Liver (tissue), 3 donors: Measurements from ENCODE around the gene IRF2BP2.

Experiments
- ATF3 ChIP-seq: IDR thresholded peaks from 2 replicates; pipeline ENCODE4 v1.6.1; 2016; ENCODE audit warnings: antibody characterized with exemption
- EGR1 ChIP-seq, 2 donors: IDR thresholded peaks; 2 replicates each; pipeline ENCODE4 v1.6.1; 2016 to 2018; ENCODE audit warnings: antibody characterized with exemption in 2 of 2, low read depth in 2 of 2
- FOXA1 ChIP-seq: IDR thresholded peaks from 2 replicates; pipeline ENCODE4 v1.6.1; 2016; ENCODE audit warnings: antibody characterized with exemption
- GABPA ChIP-seq, 2 donors: IDR thresholded peaks in 1 of 2; conservative IDR thresholded peaks in 1 of 2; 2 replicates each; pipeline ENCODE4 v1.6.1; 2016; ENCODE audit warnings: antibody characterized with exemption in 2 of 2, mild to moderate bottlenecking in 1 of 2, moderate library complexity in 1 of 2
- HNF4G ChIP-seq: IDR thresholded peaks from 2 replicates; pipeline ENCODE4 v1.6.1; 2016; ENCODE audit warnings: antibody characterized with exemption
- NR2F2 ChIP-seq: IDR thresholded peaks from 2 replicates; pipeline ENCODE4 v1.6.1; 2016; ENCODE audit warnings: antibody characterized with exemption
- RAD21 ChIP-seq, 2 donors: IDR thresholded peaks; 2 replicates each; pipeline ENCODE4 v1.6.1; 2016; ENCODE audit warnings: antibody characterized with exemption in 2 of 2, mild to moderate bottlenecking in 2 of 2
- SP1 ChIP-seq: IDR thresholded peaks from 2 replicates; pipeline ENCODE4 v1.6.1; 2018; ENCODE audit warnings: antibody characterized with exemption, mild to moderate bottlenecking
- TAF1 ChIP-seq: conservative IDR thresholded peaks from 2 replicates; pipeline ENCODE4 v1.6.1; 2016; ENCODE audit warnings: antibody characterized with exemption, mild to moderate bottlenecking
- YY1 ChIP-seq: IDR thresholded peaks from 2 replicates; pipeline ENCODE4 v1.6.1; 2016; ENCODE audit warnings: antibody characterized with exemption, mild to moderate bottlenecking
- ZBTB33 ChIP-seq: IDR thresholded peaks from 2 replicates; pipeline ENCODE4 v1.6.1; 2016; ENCODE audit warnings: antibody characterized with exemption
- TF ChIP-seq, protein P1 (sequence below): fragments of 150-350 bp; IDR thresholded peaks from 2 replicates; pipeline ENCODE4 v1.5.1; 2017; ENCODE audit warnings: improper control_type of control experiment, low read depth, low read length; ENCODE audit not compliant: missing input control
- TF ChIP-seq, protein P2 (sequence below): IDR thresholded peaks from 2 replicates; pipeline ENCODE4 v1.6.1; 2016; ENCODE audit warnings: antibody characterized with exemption
- TF ChIP-seq, protein P3 (sequence below): IDR thresholded peaks from 2 replicates; pipeline ENCODE4 v1.6.1; 2016; ENCODE audit warnings: antibody characterized with exemption, mild to moderate bottlenecking
- donor health status: healthy.
- donor health status: healthy.

DNA sequence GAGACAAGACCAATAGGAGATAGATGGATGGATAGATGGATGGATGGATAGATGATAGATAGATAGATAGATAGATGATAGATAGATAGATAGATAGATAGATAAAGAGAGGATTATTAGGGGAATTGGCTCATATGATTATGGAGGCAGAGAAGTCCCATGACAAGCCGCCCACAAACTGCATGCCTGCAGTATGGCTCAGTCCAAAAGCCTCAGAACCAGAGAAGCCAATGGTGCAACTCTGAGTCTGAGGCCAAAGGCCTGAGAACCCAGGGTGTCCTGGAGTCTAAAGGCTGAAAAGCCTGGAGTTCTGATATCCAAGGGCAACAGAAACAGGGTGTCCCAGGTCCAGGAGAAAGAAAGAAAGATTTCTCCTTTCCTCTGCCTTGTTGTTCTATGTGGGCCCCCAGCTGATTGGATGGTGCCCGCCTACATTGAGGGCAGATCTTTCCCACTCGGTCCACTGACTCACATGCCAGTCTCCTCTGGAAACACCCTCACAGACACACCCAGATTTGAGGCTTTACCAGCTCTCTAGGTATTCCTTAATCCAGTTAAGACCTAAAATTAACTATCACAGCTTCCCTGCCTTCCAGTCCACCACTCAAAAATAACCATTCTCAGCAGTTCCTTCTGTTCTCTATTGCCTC, 39.6 kb upstream of the IRF2BP2 start:
- TF ChIP-seq, protein P1, sequence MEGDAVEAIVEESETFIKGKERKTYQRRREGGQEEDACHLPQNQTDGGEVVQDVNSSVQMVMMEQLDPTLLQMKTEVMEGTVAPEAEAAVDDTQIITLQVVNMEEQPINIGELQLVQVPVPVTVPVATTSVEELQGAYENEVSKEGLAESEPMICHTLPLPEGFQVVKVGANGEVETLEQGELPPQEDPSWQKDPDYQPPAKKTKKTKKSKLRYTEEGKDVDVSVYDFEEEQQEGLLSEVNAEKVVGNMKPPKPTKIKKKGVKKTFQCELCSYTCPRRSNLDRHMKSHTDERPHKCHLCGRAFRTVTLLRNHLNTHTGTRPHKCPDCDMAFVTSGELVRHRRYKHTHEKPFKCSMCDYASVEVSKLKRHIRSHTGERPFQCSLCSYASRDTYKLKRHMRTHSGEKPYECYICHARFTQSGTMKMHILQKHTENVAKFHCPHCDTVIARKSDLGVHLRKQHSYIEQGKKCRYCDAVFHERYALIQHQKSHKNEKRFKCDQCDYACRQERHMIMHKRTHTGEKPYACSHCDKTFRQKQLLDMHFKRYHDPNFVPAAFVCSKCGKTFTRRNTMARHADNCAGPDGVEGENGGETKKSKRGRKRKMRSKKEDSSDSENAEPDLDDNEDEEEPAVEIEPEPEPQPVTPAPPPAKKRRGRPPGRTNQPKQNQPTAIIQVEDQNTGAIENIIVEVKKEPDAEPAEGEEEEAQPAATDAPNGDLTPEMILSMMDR = no peak
- TF ChIP-seq TAF1 (no peak), FOXA1 (no peak), ATF3 (no peak), SP1 (no peak), EGR1 (IDR thresholded peaks at IDR 0.05; ENCODE audit: low read depth in 2 of 2) (no peak), RAD21 (IDR thresholded peaks at IDR 0.05) (no peak), YY1 (no peak), NR2F2 (no peak), HNF4G (no peak), ZBTB33 (no peak), GABPA (IDR thresholded peaks at IDR 0.05 in 1 of 2, conservative IDR thresholded peaks at IDR 0.05 in 1 of 2) (no peak)
- TF ChIP-seq, protein P2, sequence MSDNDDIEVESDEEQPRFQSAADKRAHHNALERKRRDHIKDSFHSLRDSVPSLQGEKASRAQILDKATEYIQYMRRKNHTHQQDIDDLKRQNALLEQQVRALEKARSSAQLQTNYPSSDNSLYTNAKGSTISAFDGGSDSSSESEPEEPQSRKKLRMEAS = no peak
- TF ChIP-seq, protein P3, sequence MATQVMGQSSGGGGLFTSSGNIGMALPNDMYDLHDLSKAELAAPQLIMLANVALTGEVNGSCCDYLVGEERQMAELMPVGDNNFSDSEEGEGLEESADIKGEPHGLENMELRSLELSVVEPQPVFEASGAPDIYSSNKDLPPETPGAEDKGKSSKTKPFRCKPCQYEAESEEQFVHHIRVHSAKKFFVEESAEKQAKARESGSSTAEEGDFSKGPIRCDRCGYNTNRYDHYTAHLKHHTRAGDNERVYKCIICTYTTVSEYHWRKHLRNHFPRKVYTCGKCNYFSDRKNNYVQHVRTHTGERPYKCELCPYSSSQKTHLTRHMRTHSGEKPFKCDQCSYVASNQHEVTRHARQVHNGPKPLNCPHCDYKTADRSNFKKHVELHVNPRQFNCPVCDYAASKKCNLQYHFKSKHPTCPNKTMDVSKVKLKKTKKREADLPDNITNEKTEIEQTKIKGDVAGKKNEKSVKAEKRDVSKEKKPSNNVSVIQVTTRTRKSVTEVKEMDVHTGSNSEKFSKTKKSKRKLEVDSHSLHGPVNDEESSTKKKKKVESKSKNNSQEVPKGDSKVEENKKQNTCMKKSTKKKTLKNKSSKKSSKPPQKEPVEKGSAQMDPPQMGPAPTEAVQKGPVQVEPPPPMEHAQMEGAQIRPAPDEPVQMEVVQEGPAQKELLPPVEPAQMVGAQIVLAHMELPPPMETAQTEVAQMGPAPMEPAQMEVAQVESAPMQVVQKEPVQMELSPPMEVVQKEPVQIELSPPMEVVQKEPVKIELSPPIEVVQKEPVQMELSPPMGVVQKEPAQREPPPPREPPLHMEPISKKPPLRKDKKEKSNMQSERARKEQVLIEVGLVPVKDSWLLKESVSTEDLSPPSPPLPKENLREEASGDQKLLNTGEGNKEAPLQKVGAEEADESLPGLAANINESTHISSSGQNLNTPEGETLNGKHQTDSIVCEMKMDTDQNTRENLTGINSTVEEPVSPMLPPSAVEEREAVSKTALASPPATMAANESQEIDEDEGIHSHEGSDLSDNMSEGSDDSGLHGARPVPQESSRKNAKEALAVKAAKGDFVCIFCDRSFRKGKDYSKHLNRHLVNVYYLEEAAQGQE = no peak
